ENCODE results near the gene GPM6B.

- TF ChIP-seq, protein P1, sequence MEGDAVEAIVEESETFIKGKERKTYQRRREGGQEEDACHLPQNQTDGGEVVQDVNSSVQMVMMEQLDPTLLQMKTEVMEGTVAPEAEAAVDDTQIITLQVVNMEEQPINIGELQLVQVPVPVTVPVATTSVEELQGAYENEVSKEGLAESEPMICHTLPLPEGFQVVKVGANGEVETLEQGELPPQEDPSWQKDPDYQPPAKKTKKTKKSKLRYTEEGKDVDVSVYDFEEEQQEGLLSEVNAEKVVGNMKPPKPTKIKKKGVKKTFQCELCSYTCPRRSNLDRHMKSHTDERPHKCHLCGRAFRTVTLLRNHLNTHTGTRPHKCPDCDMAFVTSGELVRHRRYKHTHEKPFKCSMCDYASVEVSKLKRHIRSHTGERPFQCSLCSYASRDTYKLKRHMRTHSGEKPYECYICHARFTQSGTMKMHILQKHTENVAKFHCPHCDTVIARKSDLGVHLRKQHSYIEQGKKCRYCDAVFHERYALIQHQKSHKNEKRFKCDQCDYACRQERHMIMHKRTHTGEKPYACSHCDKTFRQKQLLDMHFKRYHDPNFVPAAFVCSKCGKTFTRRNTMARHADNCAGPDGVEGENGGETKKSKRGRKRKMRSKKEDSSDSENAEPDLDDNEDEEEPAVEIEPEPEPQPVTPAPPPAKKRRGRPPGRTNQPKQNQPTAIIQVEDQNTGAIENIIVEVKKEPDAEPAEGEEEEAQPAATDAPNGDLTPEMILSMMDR (IDR thresholded peaks at IDR 0.05) = no peak
- no peak for TF ChIP-seq ZFX (IDR thresholded peaks at IDR 0.05; ENCODE audit: borderline replicate concordance)
These were observed 18.7 kb downstream of the GPM6B start for GRCh38 chrX:13798184-13798583.

Measured in 22Rv1 (cell line).